PC-3 (cell line): ENCODE data around the gene PBX3. TPM values are rescaled to one million over a fixed set of nuclear protein-coding genes. Genes with fewer than 3 reads are reported as not detected.

ENCODE experiments used
- ATAC-seq: fragments of 200-7000 bp; cut with Tn5 transposase; 2 replicates; pipeline ENCODE4 v1.9.1; 2020; ENCODE audit warnings: mild to moderate bottlenecking, moderate library complexity
- BruUV-seq: library from RNA; stranded (reverse); fragments of 400-500 nt; replicated peaks from 2 replicates; lab custom pipeline; 2021; lab: Mats Ljungman, UMichigan
- CTCF ChIA-PET: fragments of 300-600 bp; sonication (Branson Sonifier 250); formaldehyde crosslinking; loops from one replicate; lab custom pipeline; 2022; ENCODE audit warnings: antibody characterized with exemption; lab: Charles Lee
- POLR2A ChIA-PET: fragments of 300-600 bp; sonication (Branson Sonifier 250); formaldehyde crosslinking; loops from one replicate; lab custom pipeline; 2022; ENCODE audit warnings: antibody characterized with exemption; ENCODE audit not compliant: unreplicated experiment; lab: Charles Lee
- DNase-seq: peaks from one replicate; pipeline ENCODE4 v3.0.0-alpha.2; 2015
- H2AFZ ChIP-seq: fragments of 300-600 bp; sonication (generic); 2 replicates; pipeline ENCODE4 v1.6.0; 2016; ENCODE audit warnings: antibody characterized with exemption, low read length
- H3F3A ChIP-seq: fragments of 300-600 bp; sonication (generic); one replicate; pipeline ENCODE4 v1.6.0; 2017; ENCODE audit warnings: antibody characterized with exemption, low read length, control low read depth, mild to moderate bottlenecking; ENCODE audit not compliant: unreplicated experiment
- H3K27ac ChIP-seq: fragments of 300-600 bp; sonication (generic); 2 replicates; pipeline ENCODE4 v1.5.1; 2016; ENCODE audit warnings: mild to moderate bottlenecking, low read length
- H3K27me3 ChIP-seq: fragments of 300-600 bp; sonication (generic); 2 replicates; pipeline ENCODE4 v1.6.1; 2016; ENCODE audit warnings: low read length, mixed read lengths
- H3K36me3 ChIP-seq: fragments of 300-600 bp; sonication (generic); 2 replicates; pipeline ENCODE4 v1.6.1; 2016; ENCODE audit warnings: low read depth, mixed run types, low read length, mixed read lengths
- H3K4me1 ChIP-seq: fragments of 300-600 bp; sonication (generic); 2 replicates; pipeline ENCODE4 v1.5.1; 2016; ENCODE audit warnings: low read length; ENCODE audit not compliant: insufficient read depth
- H3K4me2 ChIP-seq: fragments of 300-600 bp; sonication (generic); 2 replicates; pipeline ENCODE4 v1.6.0; 2016; ENCODE audit warnings: low read length
- H3K4me3 ChIP-seq: fragments of 300-600 bp; sonication (generic); 2 replicates; pipeline ENCODE4 v1.5.1; 2016; ENCODE audit warnings: mild to moderate bottlenecking, low read length, mixed read lengths
- H3K79me2 ChIP-seq: fragments of 300-600 bp; sonication (generic); 2 replicates; pipeline ENCODE4 v1.6.1; 2017; ENCODE audit warnings: low read length, mixed read lengths
- H3K9ac ChIP-seq: fragments of 300-600 bp; sonication (generic); 2 replicates; pipeline ENCODE4 v1.6.0; 2016; ENCODE audit warnings: mild to moderate bottlenecking, low read length
- H3K9me2 ChIP-seq: fragments of 300-600 bp; sonication (generic); replicated peaks from 2 replicates; pipeline ENCODE4 v1.6.1; 2016; ENCODE audit warnings: mixed run types, low read length, mixed read lengths
- H3K9me3 ChIP-seq: fragments of 300-600 bp; sonication (generic); 2 replicates; pipeline ENCODE4 v1.6.1; 2016; ENCODE audit warnings: low read length, mixed read lengths
- H4K20me1 ChIP-seq: fragments of 300-600 bp; sonication (generic); 2 replicates; pipeline ENCODE4 v1.6.1; 2016; ENCODE audit warnings: low read length, mixed read lengths
- EZH2 ChIP-seq: fragments of 300-600 bp; sonication (generic); IDR thresholded peaks from one replicate; pipeline ENCODE4 v1.6.1; 2017; ENCODE audit warnings: antibody characterized with exemption, mild to moderate bottlenecking, low read length; ENCODE audit not compliant: unreplicated experiment
- EZH2phosphoT487 ChIP-seq: fragments of 300-600 bp; sonication (generic); IDR thresholded peaks from 2 replicates; pipeline ENCODE4 v1.6.1; 2018; ENCODE audit warnings: mild to moderate bottlenecking, antibody characterized with exemption, low read length, borderline replicate concordance
- intact Hi-C: fragments of 100-400 bp; cut with micrococcal nuclease; formaldehyde crosslinking; loops from 2 replicates; pipeline ENCODE4 v1.9.0; 2023
- total RNA-seq: library from RNA; depleted of rRNA; stranded (reverse); fragments of >200 nt; gene quantifications from 2 replicates; pipeline ENCODE4 v1.2.3, GENCODE V29; 2014
- TF ChIP-seq, protein P1 (sequence below): fragments of 300-600 bp; sonication (generic); conservative IDR thresholded peaks from 2 replicates; pipeline ENCODE4 v1.5.1; 2017; ENCODE audit warnings: antibody characterized with exemption, low read depth, mild to moderate bottlenecking, low read length

Gene PBX3
- total RNA-seq, 1 experiment from 2014 or later, result 35.5 TPM

DNA sequence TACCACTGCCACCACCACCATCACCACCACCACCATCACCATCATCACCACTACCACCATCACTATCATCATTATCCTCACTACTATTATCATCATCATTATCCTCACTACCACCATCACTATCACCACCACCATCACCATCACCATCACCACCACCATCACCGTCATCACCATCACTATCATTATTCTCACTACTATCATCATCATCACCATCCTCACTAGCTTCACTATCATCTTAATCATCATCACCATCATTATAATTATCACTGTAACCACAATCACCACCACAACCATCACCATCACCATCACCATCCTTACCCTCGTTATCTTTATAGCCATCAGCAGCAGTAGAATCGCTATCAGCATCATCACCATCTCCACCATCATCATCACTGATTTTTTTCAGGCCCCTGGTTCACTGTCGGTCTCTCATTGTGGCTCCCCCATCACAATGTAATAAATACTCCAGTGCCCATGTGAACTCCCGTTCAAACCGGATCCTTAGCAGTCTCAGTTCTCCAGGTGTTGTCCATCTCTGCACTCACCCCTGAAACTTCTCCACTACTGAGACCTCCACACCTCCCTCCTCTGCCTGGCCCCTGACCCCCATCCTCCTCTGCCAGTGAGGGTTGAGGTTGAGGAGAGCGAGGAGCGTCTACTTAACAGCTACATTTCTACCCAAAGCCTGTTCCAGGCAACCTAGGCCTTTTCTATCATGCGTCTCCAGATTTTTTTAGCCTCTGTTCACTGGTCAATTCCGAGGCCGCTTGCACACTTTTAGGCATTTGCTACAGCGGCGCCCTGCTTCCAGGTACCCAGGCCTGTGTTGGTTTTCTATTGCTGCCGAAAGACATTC lies 238.2 kb downstream of the PBX3 start:
- H3K4me1 ChIP-seq, result no peaks in the 10 kb centered on the region
- no peaks in the 10 kb centered on the region for H3K27me3 ChIP-seq
- H3F3A ChIP-seq, result no peaks in the 10 kb centered on the region
- H3K9ac ChIP-seq, result no peak overlapping the region
- no peaks in the 10 kb centered on the region for H3K79me2 ChIP-seq
- no peak overlapping the region for H3K4me3 ChIP-seq
- DNase-seq (no peak), ATAC-seq (no peak)
- no TSS peak for BruUV-seq
- no peaks in the 10 kb centered on the region for H3K9me3 ChIP-seq
- no peak overlapping the region for H2AFZ ChIP-seq
- POLR2A ChIA-PET, result no interaction called here
- H3K36me3 ChIP-seq, result no peaks in the 10 kb centered on the region
- TF ChIP-seq EZH2, result no peak
- no peak for TF ChIP-seq EZH2phosphoT487
- TF ChIP-seq, protein P1, sequence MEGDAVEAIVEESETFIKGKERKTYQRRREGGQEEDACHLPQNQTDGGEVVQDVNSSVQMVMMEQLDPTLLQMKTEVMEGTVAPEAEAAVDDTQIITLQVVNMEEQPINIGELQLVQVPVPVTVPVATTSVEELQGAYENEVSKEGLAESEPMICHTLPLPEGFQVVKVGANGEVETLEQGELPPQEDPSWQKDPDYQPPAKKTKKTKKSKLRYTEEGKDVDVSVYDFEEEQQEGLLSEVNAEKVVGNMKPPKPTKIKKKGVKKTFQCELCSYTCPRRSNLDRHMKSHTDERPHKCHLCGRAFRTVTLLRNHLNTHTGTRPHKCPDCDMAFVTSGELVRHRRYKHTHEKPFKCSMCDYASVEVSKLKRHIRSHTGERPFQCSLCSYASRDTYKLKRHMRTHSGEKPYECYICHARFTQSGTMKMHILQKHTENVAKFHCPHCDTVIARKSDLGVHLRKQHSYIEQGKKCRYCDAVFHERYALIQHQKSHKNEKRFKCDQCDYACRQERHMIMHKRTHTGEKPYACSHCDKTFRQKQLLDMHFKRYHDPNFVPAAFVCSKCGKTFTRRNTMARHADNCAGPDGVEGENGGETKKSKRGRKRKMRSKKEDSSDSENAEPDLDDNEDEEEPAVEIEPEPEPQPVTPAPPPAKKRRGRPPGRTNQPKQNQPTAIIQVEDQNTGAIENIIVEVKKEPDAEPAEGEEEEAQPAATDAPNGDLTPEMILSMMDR, result no peak
- no peaks in the 10 kb centered on the region for H3K9me2 ChIP-seq
- H3K27ac ChIP-seq, result no peak overlapping the region
- H3K4me2 ChIP-seq, result no peak overlapping the region
- no peaks in the 10 kb centered on the region for H4K20me1 ChIP-seq
- intact Hi-C loops, result no loop called here
- CTCF ChIA-PET, result no interaction called here

GRCh38 chr9:125985998-125986655 lies 239.0 kb downstream of the PBX3 start:
- DNase-seq (no peak), ATAC-seq (no peak)
- BruUV-seq, result no TSS peak
- intact Hi-C loops, result no loop called here
- Histone ChIP-seq H2AFZ (no peak overlapping the region), H3K4me2 (no peak overlapping the region), H3K36me3 (no peaks in the 10 kb centered on the region), H3F3A (no peaks in the 10 kb centered on the region), H4K20me1 (no peaks in the 10 kb centered on the region), H3K9me2 (no peaks in the 10 kb centered on the region), H3K79me2 (no peaks in the 10 kb centered on the region), H3K27me3 (no peaks in the 10 kb centered on the region), H3K4me3 (no peak overlapping the region), H3K9ac (no peak overlapping the region), H3K27ac (no peak overlapping the region), H3K9me3 (no peaks in the 10 kb centered on the region), H3K4me1 (no peaks in the 10 kb centered on the region)
- ChIA-PET CTCF (no interaction called here), POLR2A (no interaction called here)
- TF ChIP-seq EZH2, result no peak
- no peak for TF ChIP-seq EZH2phosphoT487
- TF ChIP-seq, protein P1, result no peak

DNA sequence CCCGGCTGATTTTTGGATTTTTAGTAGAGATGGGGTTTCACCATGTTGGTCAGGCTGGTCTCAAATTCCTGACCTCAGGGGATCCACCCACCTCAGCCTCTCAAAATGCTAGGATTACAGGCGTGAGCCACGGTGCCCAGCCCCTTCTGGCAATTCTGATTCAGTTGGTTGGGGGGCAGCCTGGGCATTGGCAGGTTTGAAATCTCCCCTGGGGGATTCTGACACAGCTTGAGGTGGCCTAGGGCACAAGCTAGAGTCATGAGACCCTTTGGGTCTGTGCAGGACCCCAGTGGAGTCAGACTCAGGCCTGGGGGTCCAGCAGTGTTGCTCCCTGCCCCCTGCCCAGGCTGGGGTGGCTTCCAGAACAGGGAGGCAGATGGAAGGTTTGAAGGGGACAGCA lies 239.8 kb downstream of the PBX3 start:
- no peak for TF ChIP-seq EZH2
- no peak for TF ChIP-seq EZH2phosphoT487
- TF ChIP-seq, protein P1, result no peak
- ATAC-seq (no peak), DNase-seq (no peak)
- ChIA-PET CTCF (no interaction called here), POLR2A (no interaction called here)
- Histone ChIP-seq H3K79me2 (no peaks in the 10 kb centered on the region), H2AFZ (no peak overlapping the region), H3K4me1 (no peaks in the 10 kb centered on the region), H3F3A (no peaks in the 10 kb centered on the region), H3K27me3 (no peaks in the 10 kb centered on the region), H3K36me3 (no peaks in the 10 kb centered on the region), H3K4me3 (no peak overlapping the region), H4K20me1 (no peaks in the 10 kb centered on the region), H3K9me3 (no peaks in the 10 kb centered on the region), H3K9ac (no peak overlapping the region), H3K27ac (no peak overlapping the region), H3K9me2 (no peaks in the 10 kb centered on the region), H3K4me2 (no peak overlapping the region)
- BruUV-seq, result no TSS peak
- intact Hi-C loops, result no loop called here
